Hepatic stellate cell (primary cell): ENCODE data around the gene HDGFL2.
A peak's percentile ranks its signal among the peaks of the same experiment; 100 is the strongest.

Source experiments
- DNase-seq: peaks from one replicate; pipeline ENCODE4 v3.0.0; 2011; ENCODE audit warnings: low spot score

The HDGFL2 gene

GRCh38 chr19:4445963-4446703, 26.0 kb upstream of the HDGFL2 start:
- no peak for DNase-seq

GRCh38 chr19:4446704-4447200, 25.3 kb upstream of the HDGFL2 start:
- DNase-seq, result no peak

- no peak for DNase-seq
Observed at GRCh38 chr19:4447327-4448146, 24.6 kb upstream of the HDGFL2 start.

- DNase-seq, result no peak
Observed at GRCh38 chr19:4448147-4448985, 23.7 kb upstream of the HDGFL2 start.

- DNase-seq, result no peak
Observed at GRCh38 chr19:4449022-4449638, 23.0 kb upstream of the HDGFL2 start.

- DNase-seq, result no peak
Observed at GRCh38 chr19:4449639-4450028, 22.5 kb upstream of the HDGFL2 start.

- DNase-seq, result no peak
Observed at GRCh38 chr19:4452230-4452990, 19.7 kb upstream of the HDGFL2 start.

- no peak for DNase-seq
Observed at GRCh38 chr19:4453232-4454179, 18.6 kb upstream of the HDGFL2 start.

GRCh38 chr19:4454747-4455718, 17.1 kb upstream of the HDGFL2 start:
- DNase-seq, result peak; percentile 48

- DNase-seq, result peak; percentile 72
Observed at GRCh38 chr19:4455719-4456475, 16.2 kb upstream of the HDGFL2 start.

GRCh38 chr19:4456476-4456842, 15.6 kb upstream of the HDGFL2 start:
- peak; percentile 72 for DNase-seq

- peak; percentile 82 for DNase-seq
Observed at GRCh38 chr19:4456843-4457653, 15.0 kb upstream of the HDGFL2 start.

- DNase-seq, result peak; percentile 97
Observed at GRCh38 chr19:4457654-4458395, 14.3 kb upstream of the HDGFL2 start, which contains the start of gene UBXN6. Gene UBXN6, minus strand, starts transcription at chr19:4457794. Its CDS starts 97 bp downstream, at chr19:4457697.

GRCh38 chr19:4464815-4465581, 7.1 kb upstream of the HDGFL2 start:
- DNase-seq, result no peak

GRCh38 chr19:4467835-4468234, 4.3 kb upstream of the HDGFL2 start:
- DNase-seq, result no peak
